CD4-positive, alpha-beta memory T cell (primary cell): ENCODE data around the gene SRSF3. TPM values are rescaled to one million over a fixed set of nuclear protein-coding genes. Genes with fewer than 3 reads are reported as not detected.
"Not testable (repeated sequence)": the region's sequence is repeated elsewhere in the genome, so short reads cannot be mapped to it uniquely, and the experiment has no call there.

Experiments
- CTCF ChIA-PET: fragments of 350-600 bp; sonication (Branson Sonifier 250); formaldehyde crosslinking; loops from one replicate; lab custom pipeline; 2021; ENCODE audit warnings: inconsistent platforms; ENCODE audit not compliant: partially characterized antibody; lab: Charles Lee
- POLR2A ChIA-PET: fragments of 350-600 bp; sonication (Branson Sonifier 250); formaldehyde crosslinking; loops from one replicate; lab custom pipeline; 2021; ENCODE audit not compliant: partially characterized antibody; lab: Charles Lee
- DNase-seq, 5 donors: peaks; one replicate each; pipeline versions ENCODE4 v3.0.0 to v3.0.0-alpha.2; 2020 to 2022; ENCODE audit warnings: mixed read lengths in 1 of 5
- H3K27ac ChIP-seq: one replicate; pipeline ENCODE4 v1.7.0; 2013; ENCODE audit warnings: low read depth, low read length
- H3K27me3 ChIP-seq: 2 replicates; pipeline ENCODE4 v1.7.0; 2013; ENCODE audit warnings: mild to moderate bottlenecking, low read length, moderate library complexity; ENCODE audit not compliant: insufficient read depth
- H3K36me3 ChIP-seq: 2 replicates; pipeline ENCODE4 v1.7.0; 2013; ENCODE audit warnings: mild to moderate bottlenecking, low read length, moderate library complexity; ENCODE audit not compliant: insufficient read depth
- H3K4me1 ChIP-seq: 2 replicates; pipeline ENCODE4 v1.7.0; 2013; ENCODE audit warnings: mild to moderate bottlenecking, low read length, moderate library complexity; ENCODE audit not compliant: insufficient read depth
- H3K4me3 ChIP-seq, 2 donors: one replicate each; pipeline ENCODE4 v1.7.0; 2013; ENCODE audit warnings: low read length in 2 of 2, mild to moderate bottlenecking in 1 of 2
- H3K9me3 ChIP-seq, 2 donors: one replicate each; pipeline ENCODE4 v1.7.0; 2013; ENCODE audit warnings: low read length in 2 of 2, control low read depth in 1 of 2; ENCODE audit not compliant: control insufficient read depth in 1 of 2
- H3K27ac Mint-ChIP-seq, 7 donors: one replicate each; pipeline ENCODE4 v1.8.0; 2020 to 2021; ENCODE audit warnings: mixed read lengths in 7 of 7, mild to moderate bottlenecking in 6 of 7, inconsistent platforms in 3 of 7, moderate library complexity in 3 of 7
- H3K27me3 Mint-ChIP-seq, 2 donors: one replicate each; pipeline ENCODE4 v1.8.0; 2020 to 2021; ENCODE audit warnings: mixed read lengths in 2 of 2
- H3K36me3 Mint-ChIP-seq, 2 donors: one replicate each; pipeline ENCODE4 v1.8.0; 2020 to 2021; ENCODE audit warnings: mixed read lengths in 2 of 2, inconsistent platforms in 1 of 2, mild to moderate bottlenecking in 1 of 2
- H3K4me1 Mint-ChIP-seq, 4 donors: one replicate each; pipeline ENCODE4 v1.8.0; 2020 to 2021; ENCODE audit warnings: mixed read lengths in 4 of 4, mild to moderate bottlenecking in 1 of 4
- H3K4me3 Mint-ChIP-seq, 8 donors: one replicate each; pipeline ENCODE4 v1.8.0; 2020 to 2021; ENCODE audit warnings: mixed read lengths in 8 of 8, mild to moderate bottlenecking in 7 of 8, moderate library complexity in 6 of 8, inconsistent platforms in 3 of 8
- H3K9me3 Mint-ChIP-seq, 8 donors: one replicate each; pipeline ENCODE4 v1.8.0; 2020 to 2021; ENCODE audit warnings: mixed read lengths in 8 of 8, mild to moderate bottlenecking in 5 of 8, inconsistent platforms in 3 of 8, moderate library complexity in 1 of 8
- intact Hi-C: fragments of 100-400 bp; cut with micrococcal nuclease; formaldehyde crosslinking; loops from one replicate; pipeline ENCODE4 v1.15.1; 2023
- polyA plus RNA-seq, 2 donors: library from polyadenylated mRNA; unstranded; fragments of 300-500 nt; fragmentation: Illumina TruSeq; gene quantifications; one replicate each; pipeline ENCODE4 v1.2.3, GENCODE V29; 2021
- total RNA-seq, 2 experiments: library from RNA; stranded (reverse); gene quantifications; one replicate each; pipeline ENCODE4 v1.2.3, GENCODE V29; 2021

The SRSF3 gene
- total and polyA plus RNA-seq, 4 experiments from 2014 or later = 293 to 350 (median 333) TPM

DNA sequence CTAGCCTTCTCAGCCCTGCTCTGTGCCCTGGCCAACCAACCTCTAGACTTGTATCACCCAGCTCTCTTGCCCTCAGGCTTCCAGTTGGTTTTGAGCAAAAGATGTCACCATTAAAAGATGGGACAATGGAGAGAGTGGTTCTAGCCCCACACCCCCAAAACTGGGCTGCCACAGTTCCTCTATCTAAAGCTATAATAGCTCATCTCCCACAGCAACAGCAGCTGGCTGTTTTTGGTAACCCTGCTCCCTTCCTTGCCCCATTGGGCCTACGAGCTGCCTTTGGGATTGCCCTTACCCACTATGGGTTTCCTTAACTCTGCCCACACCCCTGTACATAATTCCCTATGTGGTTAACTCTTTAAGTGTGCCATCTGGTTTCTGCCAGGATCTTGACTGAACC lies 7.6 kb upstream of the SRSF3 start:
- no peak overlapping the region for H3K4me3 ChIP-seq
- Mint-ChIP-seq H3K27me3 (no peaks in the 10 kb centered on the region), H3K27ac (no peak overlapping the region), H3K9me3 (no peaks in the 10 kb centered on the region), H3K36me3 (no peaks in the 10 kb centered on the region), H3K4me3 (no peak overlapping the region), H3K4me1 (peaks cover 0 to 7% (median 4%) of the 10 kb centered on the region in 4 donors)
- ChIA-PET CTCF (interaction anchor here (1.2 to 1.9 kb wide), 3 partner anchors 12 to 163 kb away, joined by 3 to 5 read pairs (median 4); no protein-coding TSS in a partner anchor), POLR2A (interaction anchor here (0.5 to 1.0 kb wide), 2 partner anchors 8 to 10 kb away, joined by 3 to 4 read pairs; partner anchors contain the start of gene SRSF3)
- no peak overlapping the region for H3K27ac ChIP-seq
- no peaks in the 10 kb centered on the region for H3K9me3 ChIP-seq
- intact Hi-C loops = no loop called here
- no peaks in the 10 kb centered on the region for H3K4me1 ChIP-seq
- H3K36me3 ChIP-seq = no peaks in the 10 kb centered on the region
- no peaks in the 10 kb centered on the region for H3K27me3 ChIP-seq
- no peak for DNase-seq

DNA sequence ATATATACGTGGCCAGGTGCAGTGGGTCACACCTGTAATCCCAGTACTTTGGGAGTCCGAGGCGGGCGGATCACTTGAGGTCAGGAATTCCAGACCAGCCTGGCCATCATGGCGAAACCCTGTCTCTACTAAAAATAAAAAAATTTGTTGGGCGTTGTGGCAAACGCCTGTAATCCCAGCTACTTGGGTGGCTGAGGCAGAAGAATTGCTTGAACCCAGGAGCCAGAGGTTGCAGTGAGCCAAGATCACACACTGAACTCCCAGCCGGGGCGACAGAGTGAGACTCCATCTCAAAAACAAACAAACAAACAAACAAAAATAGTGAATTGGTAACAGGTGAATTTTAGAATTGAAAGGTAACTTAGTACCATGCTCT lies 5.1 kb upstream of the SRSF3 start:
- not testable (repeated sequence) for H3K4me3 Mint-ChIP-seq

DNA sequence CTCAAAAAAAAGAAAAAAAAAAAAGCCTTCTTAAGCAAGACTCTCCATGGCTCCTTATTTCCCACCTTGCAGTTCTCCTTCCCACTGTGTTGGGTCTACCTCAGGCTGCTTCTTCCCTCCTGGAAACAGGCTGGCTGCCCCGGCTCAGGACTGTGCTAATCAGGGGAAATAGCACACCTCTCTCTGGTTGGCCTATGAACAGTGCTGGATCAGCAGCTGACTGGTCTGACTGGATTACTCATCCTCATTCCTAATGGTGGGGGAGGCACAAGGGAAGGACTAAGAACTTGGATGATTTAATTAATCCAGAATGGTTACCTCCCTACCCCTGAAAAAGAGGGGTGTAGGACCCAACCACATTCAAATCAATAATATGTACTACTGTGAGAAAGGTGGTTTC lies 3.9 kb upstream of the SRSF3 start:
- peaks cover 20% of the 10 kb centered on the region for H3K4me1 ChIP-seq
- CTCF ChIA-PET = no interaction called here

More for the DNA sequence above, 5.1 kb upstream of the SRSF3 start:
- H3K36me3 ChIP-seq, DNase-seq, H3K27ac Mint-ChIP-seq, H3K27me3 ChIP-seq, H3K27me3 Mint-ChIP-seq, intact Hi-C loops, H3K4me3 ChIP-seq, H3K36me3 Mint-ChIP-seq, H3K27ac ChIP-seq, POLR2A ChIA-PET, H3K9me3 ChIP-seq, H3K9me3 Mint-ChIP-seq: not testable (repeated sequence)
- CTCF ChIA-PET = interaction anchor here (1.0 kb wide), 1 partner anchor 19 kb away, joined by 3 read pairs; no protein-coding TSS in a partner anchor
- H3K4me1 ChIP-seq = peaks cover 20% of the 10 kb centered on the region
- H3K4me1 Mint-ChIP-seq = peaks cover 7 to 25% (median 15%) of the 10 kb centered on the region in 4 donors

DNA sequence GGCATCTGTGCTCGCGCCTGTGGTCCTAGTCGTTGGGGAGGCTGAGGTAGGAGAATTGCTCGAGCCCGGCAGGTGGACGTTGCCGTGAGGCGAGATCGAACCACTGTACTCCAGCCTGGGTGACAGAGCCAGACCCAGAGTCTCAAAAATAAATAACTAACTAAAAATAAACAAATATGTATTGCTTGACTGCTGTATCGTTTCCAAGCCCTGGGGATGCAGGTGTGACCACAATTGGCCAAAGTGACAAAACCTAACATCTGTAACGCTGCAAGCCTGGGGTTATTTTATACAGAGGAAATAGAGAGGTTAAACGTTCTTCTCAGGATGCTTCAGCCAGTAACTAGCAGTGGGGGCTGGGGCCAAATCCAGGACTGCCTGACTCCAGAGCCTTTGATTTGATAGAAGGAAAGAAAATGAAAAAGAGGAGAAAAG lies 1.9 kb upstream of the SRSF3 start:
- no peaks in the 10 kb centered on the region for H3K27me3 Mint-ChIP-seq
- H3K27ac ChIP-seq = peak overlapping the region; percentile 50
- H3K36me3 ChIP-seq = peaks cover 7% of the 10 kb centered on the region
- H3K4me3 Mint-ChIP-seq = peak overlapping the region; percentile 69 to 83 (median 76)
- DNase-seq = peak in 1 of 5 donors; percentile 4
- H3K4me1 Mint-ChIP-seq = peaks cover 7 to 40% (median 21%) of the 10 kb centered on the region in 4 donors
- ChIA-PET CTCF (interaction anchor here (0.7 to 1.1 kb wide), 2 partner anchors 10 to 48 kb away, joined by 3 read pairs; no protein-coding TSS in a partner anchor), POLR2A (interaction anchor here (0.6 to 12.4 kb wide), 9 partner anchors 11 to 135 kb away, joined by 3 to 214 read pairs (median 4); partner anchors contain the start of gene STK38)
- H3K9me3 Mint-ChIP-seq = peaks cover 0 to 15% (median 0%) of the 10 kb centered on the region in 8 donors
- no peaks in the 10 kb centered on the region for H3K9me3 ChIP-seq
- intact Hi-C loops = no loop called here
- H3K27me3 ChIP-seq = no peaks in the 10 kb centered on the region
- peak overlapping the region; percentile 95 to 98 (median 97) for H3K27ac Mint-ChIP-seq
- peaks cover 27 to 30% of the 10 kb centered on the region in 2 donors for H3K36me3 Mint-ChIP-seq
- peaks cover 26% of the 10 kb centered on the region for H3K4me1 ChIP-seq
- no peak overlapping the region for H3K4me3 ChIP-seq

More for the DNA sequence above, 3.9 kb upstream of the SRSF3 start:
- no peaks in the 10 kb centered on the region for H3K27me3 ChIP-seq
- no peaks in the 10 kb centered on the region for H3K36me3 ChIP-seq
- H3K27ac ChIP-seq = no peak overlapping the region
- Mint-ChIP-seq H3K27ac (peak overlapping the region in 2 of 7 donors; percentile 25 to 60), H3K27me3 (no peaks in the 10 kb centered on the region), H3K4me1 (peaks cover 7 to 27% (median 16%) of the 10 kb centered on the region in 4 donors), H3K9me3 (peaks cover 0 to 10% (median 0%) of the 10 kb centered on the region in 8 donors), H3K36me3 (peaks cover 9 to 11% of the 10 kb centered on the region in 2 donors), H3K4me3 (no peak overlapping the region)
- DNase-seq = no peak
- no peaks in the 10 kb centered on the region for H3K9me3 ChIP-seq
- no peak overlapping the region for H3K4me3 ChIP-seq
- intact Hi-C loops = no loop called here
- POLR2A ChIA-PET = interaction anchor here (0.7 kb wide), 1 partner anchor 55 kb away, joined by 3 read pairs; no protein-coding TSS in a partner anchor

DNA sequence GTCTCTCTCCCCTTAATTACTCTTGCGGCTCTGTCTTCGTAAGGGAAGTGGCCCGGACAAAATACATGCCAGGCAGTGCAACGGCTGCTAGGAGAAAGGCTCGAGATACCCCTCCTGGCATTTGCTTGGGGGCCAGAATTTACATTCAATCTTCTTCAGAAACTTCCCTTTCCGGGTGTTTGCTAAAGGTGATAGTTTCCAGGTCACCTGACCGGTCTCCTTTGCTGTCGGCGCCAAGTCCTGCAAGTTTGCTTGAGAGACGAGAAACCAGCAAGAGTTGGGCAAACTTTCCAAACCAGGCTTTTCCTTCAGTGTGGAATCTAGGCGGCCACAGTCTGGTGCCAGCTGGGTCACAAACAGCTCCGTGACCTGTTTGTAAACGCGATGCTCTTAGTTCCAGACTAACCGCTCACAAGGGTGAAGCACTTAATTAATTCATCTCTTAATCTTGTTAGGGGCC lies 563 bp upstream of the SRSF3 start:
- Mint-ChIP-seq H3K9me3 (peaks cover 0 to 15% (median 0%) of the 10 kb centered on the region in 8 donors), H3K36me3 (peaks cover 41% of the 10 kb centered on the region in 2 donors), H3K4me1 (peaks cover 13 to 52% (median 29%) of the 10 kb centered on the region in 4 donors), H3K4me3 (peak overlapping the region; percentile 92 to 100 (median 98)), H3K27me3 (no peaks in the 10 kb centered on the region), H3K27ac (peak overlapping the region; percentile 97 to 100 (median 99))
- peak overlapping the region; percentile 94 for H3K27ac ChIP-seq
- ChIA-PET POLR2A (interaction anchor here (0.6 to 12.4 kb wide), 22 partner anchors 9 to 425 kb away, joined by 3 to 214 read pairs (median 4); partner anchors contain the start of genes CDKN1A and STK38), CTCF (interaction anchor here (0.9 to 1.6 kb wide), 4 partner anchors 22 to 170 kb away, joined by 3 to 5 read pairs (median 3); no protein-coding TSS in a partner anchor)
- intact Hi-C loops = loop anchor here (1.0 kb wide), 5 partner anchors 46 to 281 kb away; partner anchors contain the start of genes KCTD20, PPIL1, PXT1 and STK38
- peak overlapping the region; percentile 89 to 91 for H3K4me3 ChIP-seq
- H3K36me3 ChIP-seq = peaks cover 18% of the 10 kb centered on the region
- H3K9me3 ChIP-seq = no peaks in the 10 kb centered on the region
- peak in 1 of 5 donors; percentile 70 for DNase-seq
- no peaks in the 10 kb centered on the region for H3K27me3 ChIP-seq
- peaks cover 40% of the 10 kb centered on the region for H3K4me1 ChIP-seq

DNA sequence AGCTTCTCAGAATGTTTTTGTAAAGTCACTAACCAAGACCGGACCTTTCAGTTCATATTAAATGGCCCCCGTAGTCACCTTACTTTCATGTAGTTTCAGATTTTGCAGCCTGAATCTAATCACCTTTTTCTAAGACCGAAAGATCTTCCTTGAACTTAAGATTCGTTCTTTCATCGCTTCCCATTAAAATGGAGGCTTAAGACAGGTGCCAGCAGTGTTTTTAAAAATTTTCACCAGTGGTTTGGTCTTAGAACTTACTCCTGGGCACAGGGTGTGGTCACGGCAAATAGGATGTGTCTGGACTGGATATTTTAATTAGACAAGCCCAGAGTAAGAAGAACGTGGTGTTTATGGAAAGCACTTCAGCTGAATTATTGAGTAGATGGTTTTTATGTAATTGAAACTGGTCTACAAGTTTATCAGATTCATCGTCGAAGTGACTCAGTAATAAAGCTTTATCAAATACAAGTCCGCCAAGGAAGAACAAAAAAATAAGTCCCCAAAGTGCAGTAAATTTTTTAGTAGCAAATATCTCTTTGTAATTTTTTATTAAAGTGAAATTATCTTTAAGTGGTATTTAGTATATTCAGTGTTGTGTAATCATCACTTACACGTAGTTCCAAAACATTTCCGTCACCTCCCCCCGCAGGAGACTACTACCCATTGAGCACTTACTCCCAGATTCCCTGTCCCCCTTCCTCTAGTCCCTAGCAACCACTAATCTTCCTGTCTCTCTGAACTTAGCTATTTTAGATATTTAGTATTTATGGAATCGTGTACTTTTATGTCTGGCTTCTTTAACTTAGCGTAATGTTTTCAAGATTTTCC lies 868 bp downstream of the SRSF3 start:
- Histone ChIP-seq H3K9me3 (no peaks in the 10 kb centered on the region), H3K27me3 (no peaks in the 10 kb centered on the region), H3K4me1 (peaks cover 54% of the 10 kb centered on the region), H3K4me3 (peak overlapping the region; percentile 68 to 89), H3K36me3 (peaks cover 32% of the 10 kb centered on the region), H3K27ac (peak overlapping the region; percentile 94)
- Mint-ChIP-seq H3K4me1 (peaks cover 26 to 66% (median 43%) of the 10 kb centered on the region in 4 donors), H3K4me3 (peak overlapping the region; percentile 92 to 100 (median 98)), H3K9me3 (peaks cover 0 to 20% (median 0%) of the 10 kb centered on the region in 8 donors), H3K27me3 (no peaks in the 10 kb centered on the region), H3K27ac (peak overlapping the region; percentile 97 to 100 (median 99)), H3K36me3 (peaks cover 54 to 55% of the 10 kb centered on the region in 2 donors)
- DNase-seq = peak; percentile 36 to 64 (median 46)
- CTCF ChIA-PET = interaction anchor here (0.7 to 3.4 kb wide), 6 partner anchors 14 to 165 kb away, joined by 3 to 23 read pairs (median 5); no protein-coding TSS in a partner anchor
- intact Hi-C loops = loop anchor here (1.0 kb wide), 5 partner anchors 48 to 279 kb away; partner anchors contain the start of genes KCTD20, PPIL1, PXT1 and STK38
- POLR2A ChIA-PET = interaction anchor here (0.7 to 12.4 kb wide), 18 partner anchors 8 to 567 kb away, joined by 3 to 214 read pairs (median 4); partner anchors contain the start of genes CDKN1A, KCTD20, MAPK14 and STK38
